Astrocyte (in vitro differentiated cells and primary cell): Measurements from ENCODE around the gene CACNA1D.

Source experiments
- EZH2 ChIP-seq: IDR thresholded peaks from 2 replicates; pipeline ENCODE4 v1.6.1; 2012; ENCODE audit warnings: mild to moderate bottlenecking, low read length, inconsistent platforms; ENCODE audit not compliant: insufficient read depth
- TF ChIP-seq, protein P1 (sequence below): IDR thresholded peaks from 2 replicates; pipeline ENCODE4 v1.5.1; 2011; ENCODE audit warnings: low read depth, mild to moderate bottlenecking, inconsistent platforms, low read length, moderate library complexity; ENCODE audit not compliant: insufficient read depth

DNA sequence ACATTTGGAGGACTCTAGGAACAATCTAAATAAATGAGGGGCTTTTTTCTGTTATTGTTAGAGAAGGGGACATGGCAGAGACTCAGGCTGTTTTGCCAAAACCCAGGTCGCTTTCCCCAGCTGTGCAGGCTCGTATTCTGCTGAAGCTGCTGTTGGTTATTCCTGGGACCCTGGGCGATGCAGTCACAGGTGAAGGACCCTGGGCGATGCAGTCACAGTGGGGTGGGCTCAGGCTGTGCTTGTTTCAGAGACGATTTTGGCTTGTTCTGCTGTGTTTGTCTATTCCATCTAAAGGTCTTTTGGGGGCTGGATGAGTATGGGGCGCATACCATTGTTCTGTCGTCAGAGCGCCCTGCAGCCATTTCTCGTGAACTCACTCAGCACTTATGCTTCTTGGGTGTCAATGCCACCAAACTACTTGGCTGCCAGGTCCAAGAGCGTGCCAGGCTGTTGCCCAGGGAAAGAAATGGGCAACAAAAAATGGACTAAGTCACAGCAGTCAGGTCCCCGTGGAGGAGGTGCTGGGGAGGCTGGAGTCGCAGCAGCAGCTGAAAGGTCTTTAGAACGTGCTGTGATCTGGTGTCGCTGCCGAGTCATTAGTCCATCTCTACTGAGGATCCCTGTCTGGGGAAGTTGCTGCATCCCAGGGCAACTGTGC is 200.4 kb downstream of the CACNA1D start:
- TF ChIP-seq, protein P1, sequence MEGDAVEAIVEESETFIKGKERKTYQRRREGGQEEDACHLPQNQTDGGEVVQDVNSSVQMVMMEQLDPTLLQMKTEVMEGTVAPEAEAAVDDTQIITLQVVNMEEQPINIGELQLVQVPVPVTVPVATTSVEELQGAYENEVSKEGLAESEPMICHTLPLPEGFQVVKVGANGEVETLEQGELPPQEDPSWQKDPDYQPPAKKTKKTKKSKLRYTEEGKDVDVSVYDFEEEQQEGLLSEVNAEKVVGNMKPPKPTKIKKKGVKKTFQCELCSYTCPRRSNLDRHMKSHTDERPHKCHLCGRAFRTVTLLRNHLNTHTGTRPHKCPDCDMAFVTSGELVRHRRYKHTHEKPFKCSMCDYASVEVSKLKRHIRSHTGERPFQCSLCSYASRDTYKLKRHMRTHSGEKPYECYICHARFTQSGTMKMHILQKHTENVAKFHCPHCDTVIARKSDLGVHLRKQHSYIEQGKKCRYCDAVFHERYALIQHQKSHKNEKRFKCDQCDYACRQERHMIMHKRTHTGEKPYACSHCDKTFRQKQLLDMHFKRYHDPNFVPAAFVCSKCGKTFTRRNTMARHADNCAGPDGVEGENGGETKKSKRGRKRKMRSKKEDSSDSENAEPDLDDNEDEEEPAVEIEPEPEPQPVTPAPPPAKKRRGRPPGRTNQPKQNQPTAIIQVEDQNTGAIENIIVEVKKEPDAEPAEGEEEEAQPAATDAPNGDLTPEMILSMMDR: no peak
- no peak for TF ChIP-seq EZH2
